Activated CD8-positive, alpha-beta memory T cell treated with anti-CD3 and anti-CD28 coated beads for 36 hours (primary cell): ENCODE results near the gene DTX4. TPM values are rescaled to one million over a fixed set of nuclear protein-coding genes. Genes with fewer than 3 reads are reported as not detected.

ENCODE experiments used
- CTCF ChIA-PET: fragments of 350-600 bp; sonication (Branson Sonifier 250); formaldehyde crosslinking; loops from one replicate; lab custom pipeline; 2021; ENCODE audit warnings: antibody characterized with exemption; lab: Charles Lee
- POLR2A ChIA-PET: fragments of 350-600 bp; sonication (Branson Sonifier 250); formaldehyde crosslinking; loops from one replicate; lab custom pipeline; 2021; ENCODE audit warnings: antibody characterized with exemption; lab: Charles Lee
- total RNA-seq, 2 experiments: library from RNA; stranded (reverse); gene quantifications; one replicate each; pipeline ENCODE4 v1.2.3, GENCODE V29; 2021

Gene DTX4
- total RNA-seq, 2 experiments from 2014 or later = 0.08 TPM

DNA sequence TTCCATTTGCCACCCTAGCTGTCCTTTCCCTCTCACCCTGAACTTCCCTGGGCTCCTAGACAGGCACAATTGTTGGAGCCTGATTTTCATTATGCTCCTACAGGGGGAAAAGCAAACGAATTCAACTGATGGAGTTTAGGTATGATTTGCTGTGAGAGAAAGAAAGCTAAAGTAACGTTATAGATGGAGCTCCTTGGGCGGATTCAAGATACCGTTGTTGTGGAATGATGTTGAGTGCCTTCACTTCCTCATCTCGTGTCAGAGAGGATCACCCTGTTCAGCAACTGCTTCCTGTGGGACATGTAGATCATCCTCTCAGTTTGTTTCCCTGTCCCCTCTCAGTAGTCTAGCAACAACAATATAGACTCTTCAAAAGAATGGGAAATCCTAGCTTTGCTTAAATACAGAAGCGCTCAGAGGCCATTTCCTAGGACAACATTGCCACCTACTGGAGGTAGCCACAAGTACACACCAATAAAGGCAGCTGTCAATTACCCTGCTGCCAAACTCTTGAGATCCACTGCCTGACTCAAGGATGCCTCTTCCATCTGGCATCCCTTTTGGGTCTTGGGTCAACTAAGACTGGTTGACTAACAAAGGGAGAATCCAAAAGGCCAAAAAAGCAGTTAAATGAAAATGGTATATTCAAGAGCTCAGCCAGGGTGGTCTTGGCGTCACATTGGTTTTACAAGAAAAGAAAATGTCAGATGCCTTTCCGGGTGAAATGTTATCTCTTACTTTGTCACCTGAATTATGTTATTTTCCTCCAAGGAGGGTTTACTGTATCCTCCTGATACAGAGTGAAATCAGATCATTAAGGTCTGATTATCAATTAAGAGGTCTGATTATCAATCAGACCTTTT, 13.5 kb upstream of the DTX4 start:
- POLR2A ChIA-PET = interaction anchor here (0.5 to 1.1 kb wide), 3 partner anchors 12 to 16 kb away, joined by 3 to 5 read pairs (median 3); no protein-coding TSS in a partner anchor

DNA sequence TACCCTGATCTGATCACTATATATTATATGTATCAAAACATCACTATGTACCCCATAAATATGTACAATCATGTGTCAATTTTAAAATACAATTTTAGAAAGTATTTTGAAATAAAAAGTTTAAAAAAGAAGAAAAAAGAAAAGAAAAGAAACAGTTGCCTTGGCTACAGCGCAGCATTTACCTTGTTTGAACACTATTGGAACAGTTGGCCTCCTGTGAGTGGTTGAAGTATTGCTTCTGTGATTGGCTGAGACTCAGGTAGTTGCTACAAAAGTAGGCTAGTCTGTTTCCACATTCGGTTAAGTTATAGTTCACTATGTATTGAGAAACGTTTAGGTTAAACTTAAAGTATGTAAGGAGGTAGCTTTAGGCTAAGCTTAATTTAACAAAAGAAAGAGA, 7.9 kb upstream of the DTX4 start:
- CTCF ChIA-PET = interaction anchor here (2.0 to 3.7 kb wide), 2 partner anchors 7 to 111 kb away, joined by 5 to 15 read pairs; no protein-coding TSS in a partner anchor
- POLR2A ChIA-PET = no interaction called here

More for the DNA sequence above, 13.5 kb upstream of the DTX4 start:
- CTCF ChIA-PET = interaction anchor here (0.7 to 2.3 kb wide), 15 partner anchors 10 to 241 kb away, joined by 3 to 17 read pairs (median 8); partner anchors contain the start of genes DTX4 and FAM111A

DNA sequence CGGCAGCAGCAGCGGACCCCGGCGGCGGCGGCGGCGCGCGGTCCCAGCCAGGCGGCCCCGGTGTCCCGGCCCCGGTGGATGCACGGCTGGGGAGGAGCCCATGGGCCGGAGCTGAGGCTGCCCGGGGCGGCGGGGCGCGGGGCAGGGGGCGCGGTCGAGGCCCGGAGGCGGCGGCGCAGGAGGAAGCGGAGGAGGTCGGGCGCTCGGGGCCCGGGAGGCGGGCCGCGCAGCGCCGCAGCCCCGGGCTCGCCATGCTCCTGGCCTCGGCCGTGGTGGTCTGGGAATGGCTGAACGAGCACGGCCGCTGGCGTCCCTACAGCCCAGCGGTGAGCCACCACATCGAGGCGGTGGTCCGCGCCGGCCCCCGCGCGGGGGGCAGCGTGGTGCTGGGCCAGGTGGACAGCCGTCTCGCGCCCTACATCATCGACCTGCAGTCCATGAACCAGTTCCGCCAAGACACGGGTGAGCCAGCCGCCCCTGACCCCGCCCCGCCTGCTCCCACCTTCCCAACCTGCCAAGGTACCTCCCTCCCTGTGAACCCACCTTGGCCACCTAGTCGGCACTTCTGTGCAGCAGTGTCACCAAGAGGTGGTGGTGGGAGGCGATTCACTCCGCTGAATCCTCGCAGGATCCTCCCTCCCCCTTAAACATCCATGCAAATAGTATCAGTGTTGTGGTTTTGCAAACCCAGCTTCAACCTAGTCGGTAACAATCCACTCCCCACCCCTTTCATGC, 580 bp downstream of the DTX4 start:
- POLR2A ChIA-PET = no interaction called here
- CTCF ChIA-PET = interaction anchor here (0.8 to 7.9 kb wide), 16 partner anchors 11 to 265 kb away, joined by 3 to 81 read pairs (median 6); partner anchors contain the start of gene FAM111B

DNA sequence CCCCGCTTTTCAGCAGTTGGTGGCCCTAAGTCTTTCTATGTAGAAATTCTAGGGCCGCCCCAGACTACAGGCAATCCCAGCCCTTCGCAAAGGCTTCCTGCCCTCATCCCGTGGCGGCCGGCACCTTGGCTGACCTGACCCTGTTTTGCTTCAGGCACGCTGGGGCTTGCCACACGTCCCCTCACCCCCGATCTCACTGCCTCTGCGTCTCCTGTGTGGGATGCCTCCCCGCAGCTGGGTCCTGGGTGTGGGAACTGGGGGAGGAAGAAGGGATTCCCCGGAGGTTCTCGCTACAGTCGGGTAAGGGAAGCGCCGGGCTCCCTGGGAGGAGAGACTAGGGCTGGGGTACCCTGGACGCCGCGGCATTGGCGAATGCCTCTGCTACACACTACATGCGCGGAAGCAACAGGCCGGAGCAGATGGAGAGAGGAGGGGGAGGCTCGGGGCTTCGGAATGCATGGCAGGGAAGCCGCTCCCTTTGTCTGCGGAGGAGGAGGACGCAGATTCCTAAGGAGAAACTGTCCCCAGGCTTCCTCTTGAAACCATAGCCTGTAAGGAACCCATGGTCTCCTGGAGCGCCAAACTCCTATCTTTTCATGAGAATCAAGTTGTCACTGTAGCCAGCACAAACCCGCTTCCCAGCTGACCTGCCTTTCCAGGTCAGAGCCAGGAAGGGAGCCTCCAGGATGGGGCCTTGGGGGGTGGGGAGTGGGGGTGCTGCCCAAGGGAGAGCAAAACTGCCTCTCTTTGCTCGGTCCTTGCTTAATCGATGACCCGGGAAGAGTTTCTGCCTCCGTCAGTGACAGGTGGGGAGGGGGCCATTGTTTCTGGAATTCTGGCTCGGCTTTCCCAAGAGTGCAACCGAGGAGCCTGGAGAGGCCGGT, 1.4 kb downstream of the DTX4 start:
- ChIA-PET CTCF (interaction anchor here (2.2 to 7.9 kb wide), 2 partner anchors 10 to 29 kb away, joined by 8 to 81 read pairs; no protein-coding TSS in a partner anchor), POLR2A (no interaction called here)

DNA sequence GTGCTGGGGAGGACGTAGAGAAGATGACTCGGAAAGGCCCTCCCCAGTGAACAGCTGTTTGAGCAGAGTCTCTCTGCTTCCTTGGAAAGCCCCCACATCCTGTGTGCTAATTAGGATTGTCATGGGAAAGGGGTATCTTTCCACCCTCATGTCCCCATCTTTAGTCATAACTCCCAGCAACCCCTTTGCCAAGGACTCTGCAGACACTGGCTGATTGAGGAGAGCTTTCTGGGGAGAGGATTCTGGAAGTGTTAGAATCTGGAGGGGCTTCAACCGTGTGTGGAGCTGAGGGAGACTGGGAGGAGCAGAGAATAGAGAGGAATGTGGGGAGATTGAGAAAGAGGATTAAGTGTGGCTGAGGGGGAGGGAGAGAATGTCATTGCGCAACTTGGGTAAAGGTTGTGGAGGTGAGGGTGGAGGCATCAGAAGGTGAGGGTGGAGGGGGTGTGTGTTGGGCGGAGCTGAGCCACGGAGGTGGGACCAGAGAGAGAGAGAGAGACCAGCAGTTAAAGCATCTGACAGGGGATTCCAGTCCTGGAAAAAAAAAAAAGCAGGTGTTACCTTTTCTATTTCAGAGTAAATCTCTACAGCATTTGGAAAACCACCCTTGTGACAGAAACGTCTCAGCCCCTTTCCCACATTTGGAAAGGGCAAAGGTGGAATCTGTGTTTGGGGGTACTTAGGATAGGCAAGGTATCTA, 2.2 kb downstream of the DTX4 start:
- ChIA-PET POLR2A (no interaction called here), CTCF (interaction anchor here (1.8 to 7.9 kb wide), 2 partner anchors 10 to 29 kb away, joined by 4 to 81 read pairs; no protein-coding TSS in a partner anchor)

DNA sequence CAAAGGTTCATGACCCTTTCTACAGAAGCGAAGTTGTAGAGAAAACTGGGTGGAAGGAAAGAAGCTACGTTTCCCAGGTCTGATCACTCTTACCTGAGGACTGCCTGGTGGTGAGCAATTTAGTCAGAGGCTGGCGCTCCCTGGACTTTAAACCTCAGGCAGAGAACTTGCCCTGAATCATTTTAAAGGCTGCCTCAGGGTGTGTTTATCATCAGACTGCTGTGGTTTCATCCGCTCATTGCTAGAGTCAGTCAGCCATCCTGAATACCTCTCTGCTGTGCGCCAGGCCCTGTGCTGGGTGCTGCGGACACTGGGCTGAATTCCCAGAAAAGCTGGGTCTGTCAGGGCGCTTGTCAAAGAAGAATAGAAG, 2.7 kb downstream of the DTX4 start:
- CTCF ChIA-PET = interaction anchor here (1.8 to 7.9 kb wide), 2 partner anchors 9 to 30 kb away, joined by 4 to 81 read pairs; no protein-coding TSS in a partner anchor
- POLR2A ChIA-PET = no interaction called here

DNA sequence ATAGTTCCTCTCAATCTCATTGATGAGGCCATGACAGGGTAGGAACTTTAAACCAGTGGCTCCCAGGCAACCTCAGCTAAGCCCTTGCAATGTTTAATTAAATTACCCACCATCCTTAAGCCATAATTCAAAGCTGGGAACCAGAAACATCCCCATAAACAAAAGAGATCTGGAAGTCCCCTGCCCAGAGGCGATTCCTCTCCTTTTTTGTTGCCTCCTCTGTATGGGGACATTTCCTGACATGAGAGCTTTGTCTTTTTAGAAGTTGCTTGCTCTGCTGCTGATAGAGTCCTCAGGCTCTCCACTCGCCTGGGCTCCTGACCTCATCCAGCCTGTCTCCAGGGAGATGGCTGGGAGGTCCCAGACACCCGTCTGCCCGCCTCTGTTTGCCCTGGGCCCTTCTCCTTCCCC, 3.2 kb downstream of the DTX4 start:
- ChIA-PET POLR2A (no interaction called here), CTCF (interaction anchor here (1.8 to 7.9 kb wide), 2 partner anchors 9 to 30 kb away, joined by 4 to 81 read pairs; no protein-coding TSS in a partner anchor)

DNA sequence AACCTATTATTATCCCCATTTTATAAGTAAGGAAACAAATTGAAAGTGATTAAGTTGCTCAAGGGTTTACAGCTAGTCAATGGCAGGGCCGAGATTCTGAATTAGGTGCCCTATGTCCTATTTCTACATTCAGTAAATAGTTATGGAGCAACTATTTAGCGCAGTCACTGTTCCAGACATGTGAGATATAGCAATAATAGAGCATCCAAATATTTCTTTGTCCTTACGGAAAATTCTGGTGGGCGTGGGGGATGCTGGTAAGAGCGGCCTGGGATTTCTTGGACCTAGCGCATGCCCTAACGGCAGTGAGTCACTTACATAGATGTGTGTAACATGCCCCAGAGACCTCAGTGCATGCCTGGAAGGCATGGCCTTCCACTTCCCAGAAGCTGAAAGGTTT, 4.4 kb downstream of the DTX4 start:
- ChIA-PET CTCF (interaction anchor here (7.9 kb wide), 1 partner anchor 7 kb away, joined by 81 read pairs; no protein-coding TSS in a partner anchor), POLR2A (no interaction called here)

DNA sequence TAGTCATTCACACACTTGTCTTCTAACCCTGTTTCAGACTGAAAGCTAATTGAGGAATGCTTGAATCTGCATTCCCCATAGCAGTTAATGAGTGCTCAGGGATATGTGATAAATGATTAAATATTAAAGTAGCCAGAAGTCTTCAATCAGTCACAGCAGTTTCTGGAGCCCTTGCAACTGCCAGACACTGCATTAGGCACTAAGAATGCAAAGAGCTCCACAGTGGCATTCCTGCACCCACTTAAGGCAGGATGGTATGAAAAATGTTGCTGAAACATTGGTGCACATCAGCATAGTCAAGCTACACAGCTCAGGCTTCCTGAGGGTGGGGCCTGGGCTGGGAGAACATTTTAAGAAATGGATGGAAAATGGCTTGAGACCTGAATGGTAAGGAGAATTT, 6.5 kb downstream of the DTX4 start:
- POLR2A ChIA-PET = no interaction called here

DNA sequence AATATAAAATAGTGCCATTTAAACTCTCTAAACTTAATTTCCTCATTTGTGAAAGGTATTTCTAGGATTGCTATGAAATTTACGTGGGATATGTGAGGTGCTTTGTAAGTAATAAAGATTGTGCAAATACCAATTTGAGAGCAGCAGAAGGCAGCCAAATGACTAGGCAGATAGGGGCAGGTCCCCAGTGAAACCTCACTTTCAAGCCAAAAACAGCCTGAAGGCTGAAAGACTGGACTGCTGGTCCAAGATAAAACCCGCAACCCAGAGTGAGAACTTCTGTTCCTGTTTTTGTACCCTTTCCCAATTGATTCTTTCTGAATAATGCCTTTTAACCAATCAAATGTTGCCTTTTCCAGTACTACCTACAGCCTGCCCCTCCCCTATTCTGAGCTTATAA, 7.2 kb downstream of the DTX4 start:
- POLR2A ChIA-PET = no interaction called here
- CTCF ChIA-PET = interaction anchor here (9.9 kb wide), 1 partner anchor 6 kb away, joined by 81 read pairs; the partner anchor contains the start of gene DTX4

More for the DNA sequence above, 6.5 kb downstream of the DTX4 start:
- CTCF ChIA-PET = no interaction called here

DNA sequence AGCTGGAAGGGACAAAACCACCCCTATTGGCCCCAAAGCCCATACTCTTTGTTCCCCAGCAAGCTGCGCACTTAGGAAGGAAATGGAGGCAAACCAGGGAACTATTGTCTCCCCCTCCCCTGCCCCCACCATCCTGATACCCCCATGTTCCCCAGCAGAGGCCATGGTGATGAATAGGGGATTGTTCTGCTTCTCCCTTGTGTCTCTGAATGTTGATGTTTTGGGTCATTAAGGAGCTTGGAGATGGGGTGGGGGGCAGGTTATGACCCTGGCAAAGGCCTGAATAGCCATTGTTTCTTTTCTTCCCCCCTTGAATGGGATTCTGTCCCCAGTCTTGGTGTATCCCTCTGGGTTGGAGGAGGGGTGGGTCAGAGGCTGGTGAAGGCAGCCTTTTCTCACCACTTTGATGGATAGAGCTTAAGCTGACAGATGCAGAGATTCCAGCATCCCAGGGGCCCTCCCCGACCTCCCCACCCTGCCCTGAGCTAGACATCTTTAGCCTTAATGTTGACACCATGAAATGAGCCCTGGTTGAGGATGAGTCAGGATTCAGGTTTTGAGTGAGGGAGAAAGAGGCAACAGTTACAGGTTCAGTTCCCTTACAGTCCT, 8.3 kb downstream of the DTX4 start:
- ChIA-PET CTCF (interaction anchor here (0.7 to 9.9 kb wide), 3 partner anchors 7 to 26 kb away, joined by 3 to 81 read pairs (median 3); partner anchors contain the start of gene DTX4), POLR2A (no interaction called here)

DNA sequence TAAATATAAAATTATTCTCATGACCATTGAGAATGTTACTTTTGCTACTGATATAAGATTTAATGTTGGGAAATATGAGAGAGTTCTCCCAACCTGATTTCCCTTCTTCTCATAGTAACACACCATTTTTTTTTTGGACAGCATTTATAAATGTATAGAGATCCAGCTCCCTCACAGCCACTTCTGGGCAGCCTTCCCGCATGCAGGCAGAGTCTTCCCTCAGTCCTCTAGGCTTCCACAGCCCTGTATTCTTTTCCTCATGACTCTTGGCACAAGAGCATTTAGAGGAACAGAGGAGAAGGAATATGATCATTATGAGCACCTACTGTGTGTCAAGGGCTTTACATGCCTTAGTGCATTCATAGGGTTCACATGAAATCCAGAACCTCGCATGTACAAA, 9.0 kb downstream of the DTX4 start:
- CTCF ChIA-PET = interaction anchor here (1.1 to 9.9 kb wide), 2 partner anchors 8 to 14 kb away, joined by 3 to 81 read pairs; partner anchors contain the start of gene DTX4
- POLR2A ChIA-PET = no interaction called here

DNA sequence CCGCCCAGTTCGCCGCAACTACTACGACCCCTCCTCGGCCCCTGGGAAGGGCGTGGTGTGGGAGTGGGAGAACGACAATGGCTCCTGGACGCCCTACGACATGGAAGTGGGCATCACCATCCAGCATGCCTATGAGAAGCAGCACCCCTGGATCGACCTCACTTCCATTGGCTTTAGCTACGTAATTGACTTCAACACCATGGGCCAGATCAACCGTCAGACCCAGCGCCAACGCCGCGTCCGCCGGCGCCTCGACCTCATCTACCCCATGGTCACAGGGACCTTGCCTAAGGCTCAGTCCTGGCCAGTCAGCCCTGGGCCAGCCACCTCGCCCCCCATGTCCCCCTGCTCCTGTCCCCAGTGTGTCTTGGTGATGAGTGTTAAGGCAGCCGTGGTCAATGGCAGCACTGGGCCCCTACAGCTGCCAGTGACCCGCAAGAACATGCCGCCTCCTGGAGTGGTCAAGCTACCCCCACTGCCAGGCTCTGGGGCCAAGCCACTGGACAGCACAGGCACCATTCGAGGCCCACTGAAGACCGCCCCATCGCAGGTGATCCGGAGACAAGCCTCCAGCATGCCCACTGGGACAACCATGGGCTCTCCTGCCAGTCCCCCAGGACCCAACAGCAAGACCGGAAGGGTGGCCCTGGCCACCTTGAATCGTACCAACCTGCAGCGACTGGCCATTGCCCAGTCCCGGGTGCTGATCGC, 10.0 kb downstream of the DTX4 start:
- ChIA-PET CTCF (interaction anchor here (9.9 kb wide), 1 partner anchor 9 kb away, joined by 81 read pairs; the partner anchor contains the start of gene DTX4), POLR2A (no interaction called here)

DNA sequence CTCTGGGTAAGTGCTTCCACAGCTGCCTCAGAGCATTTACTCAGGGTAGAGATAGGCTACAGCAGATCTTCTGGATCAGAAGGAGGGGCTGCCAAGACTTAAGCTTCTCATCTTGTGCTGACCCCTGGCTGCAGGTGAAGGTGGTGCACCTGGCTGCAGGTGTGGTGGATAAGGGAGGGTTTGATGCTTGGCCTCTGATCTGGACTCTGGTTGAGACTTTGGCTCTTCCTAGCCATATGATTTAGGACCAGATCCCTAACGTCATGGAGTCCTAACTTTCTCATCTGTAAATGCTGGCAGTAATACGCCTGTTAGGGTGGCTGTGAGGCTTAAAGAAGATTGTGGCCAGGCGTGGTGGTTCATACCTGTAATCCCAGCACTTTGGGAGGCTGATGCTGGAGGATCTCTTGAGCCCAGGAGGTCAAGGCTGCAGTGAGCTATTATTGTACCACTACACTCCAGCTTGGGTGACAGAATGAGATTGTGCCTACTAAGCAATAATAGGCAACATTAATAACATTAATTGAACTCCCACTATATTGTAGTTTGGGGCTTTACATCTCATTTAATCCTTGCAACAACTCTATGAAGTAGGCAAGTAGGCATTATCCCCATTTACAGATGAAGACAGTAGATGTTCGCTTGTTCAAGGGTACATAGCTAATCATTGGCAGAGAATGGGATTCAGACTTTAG, 10.7 kb downstream of the DTX4 start:
- ChIA-PET POLR2A (no interaction called here), CTCF (interaction anchor here (9.9 kb wide), 1 partner anchor 9 kb away, joined by 81 read pairs; the partner anchor contains the start of gene DTX4)

DNA sequence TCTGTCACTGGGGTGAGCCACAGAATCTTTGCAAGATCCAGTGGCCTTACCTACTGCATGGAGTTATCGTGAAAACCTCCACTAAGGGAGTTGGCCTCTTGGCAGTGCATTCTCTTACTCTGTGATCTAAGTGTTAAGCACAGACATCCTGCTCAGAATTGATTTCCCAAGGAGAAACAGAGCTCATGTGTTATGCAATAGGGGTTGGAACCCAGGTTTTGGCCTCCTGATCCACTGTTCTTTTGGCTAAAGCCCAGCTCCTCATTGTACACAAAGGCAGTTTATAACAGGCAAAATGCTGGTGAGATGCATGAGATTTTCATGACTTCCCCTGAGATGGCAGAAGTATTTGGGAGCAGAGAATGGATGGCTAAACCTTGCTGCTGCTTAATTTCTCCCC, 11.8 kb downstream of the DTX4 start:
- CTCF ChIA-PET = interaction anchor here (0.5 to 9.9 kb wide), 2 partner anchors 10 to 346 kb away, joined by 5 to 81 read pairs; partner anchors contain the start of gene DTX4
- POLR2A ChIA-PET = no interaction called here
